ENCODE data around the gene METAP1D.

Gene METAP1D

GRCh38 chr2:172081221-172082022 is 81.7 kb downstream of the METAP1D start:
- DNase-seq, result no peak

DNA sequence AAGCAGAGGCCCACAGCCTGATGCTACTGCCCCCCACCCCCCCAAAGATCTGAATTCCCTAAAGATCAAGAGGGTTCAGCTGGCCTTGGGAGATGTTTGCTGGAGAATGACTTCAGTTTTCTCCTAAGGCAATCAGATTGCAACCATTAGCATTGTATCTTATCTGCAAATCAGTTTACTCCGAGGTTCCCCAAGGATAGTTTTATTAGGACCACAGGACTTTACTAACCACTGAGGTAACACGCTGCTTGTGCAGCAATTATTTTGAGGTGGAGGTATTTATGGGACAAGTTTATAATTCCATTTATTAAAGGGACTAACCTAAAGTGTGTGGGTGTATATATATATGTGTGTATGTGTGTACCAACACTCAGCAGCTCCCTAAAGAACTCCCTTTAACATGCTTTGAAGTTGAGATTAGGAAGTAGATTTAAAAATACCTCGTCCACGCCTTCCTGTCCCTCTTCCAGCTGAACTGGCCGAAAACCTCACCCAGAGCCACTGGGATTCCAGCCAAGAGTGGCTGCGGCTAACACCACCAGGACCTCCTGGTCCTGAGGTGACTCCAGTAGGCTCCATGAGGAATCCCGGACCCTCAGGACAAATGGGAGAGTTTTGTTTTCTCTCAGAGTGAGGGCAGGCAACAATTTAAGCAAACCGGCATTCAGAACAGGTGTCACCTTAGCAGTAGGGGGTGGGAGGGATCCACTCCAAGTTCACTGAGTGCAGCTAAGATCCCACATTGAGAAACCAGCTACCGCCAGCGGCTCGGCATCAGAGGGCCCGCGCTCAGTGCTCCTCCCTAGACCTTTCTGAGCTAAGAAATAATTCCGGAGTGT is 82.6 kb downstream of the METAP1D start:
- DNase-seq, result no peak

DNA sequence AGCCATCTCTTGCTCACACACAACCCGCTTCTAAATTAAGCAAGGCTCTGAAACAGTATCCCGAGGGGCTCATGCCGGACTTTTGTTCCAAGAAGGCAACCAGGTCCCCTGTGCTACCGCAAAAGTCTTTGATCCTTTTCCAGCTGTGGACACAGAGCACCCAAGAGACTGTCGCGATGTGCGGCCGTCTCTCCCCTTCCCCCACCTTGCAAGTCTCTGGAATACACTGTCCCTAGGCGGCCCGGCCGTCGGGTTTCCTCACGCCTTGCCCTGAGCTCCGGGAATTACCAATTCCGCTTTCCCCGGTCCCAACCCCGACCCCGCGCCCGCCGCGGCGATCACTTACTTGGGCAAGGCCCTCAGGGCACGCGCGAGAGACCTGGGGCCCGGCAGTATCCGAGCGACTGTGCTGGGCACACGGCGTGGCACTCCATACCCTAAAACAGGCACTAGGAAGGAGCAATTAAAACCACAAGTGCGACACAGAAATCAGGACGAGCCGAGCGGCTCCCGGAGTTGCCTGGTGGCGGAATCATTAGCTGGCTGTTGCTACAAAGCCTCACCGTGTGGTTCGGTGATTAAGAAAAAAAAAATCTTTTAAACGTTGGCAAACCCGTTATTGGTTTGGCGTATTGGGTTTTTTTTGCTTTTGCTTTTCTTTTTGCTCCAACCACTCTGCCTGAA is 83.3 kb downstream of the METAP1D start:
- DNase-seq, result no peak

DNA sequence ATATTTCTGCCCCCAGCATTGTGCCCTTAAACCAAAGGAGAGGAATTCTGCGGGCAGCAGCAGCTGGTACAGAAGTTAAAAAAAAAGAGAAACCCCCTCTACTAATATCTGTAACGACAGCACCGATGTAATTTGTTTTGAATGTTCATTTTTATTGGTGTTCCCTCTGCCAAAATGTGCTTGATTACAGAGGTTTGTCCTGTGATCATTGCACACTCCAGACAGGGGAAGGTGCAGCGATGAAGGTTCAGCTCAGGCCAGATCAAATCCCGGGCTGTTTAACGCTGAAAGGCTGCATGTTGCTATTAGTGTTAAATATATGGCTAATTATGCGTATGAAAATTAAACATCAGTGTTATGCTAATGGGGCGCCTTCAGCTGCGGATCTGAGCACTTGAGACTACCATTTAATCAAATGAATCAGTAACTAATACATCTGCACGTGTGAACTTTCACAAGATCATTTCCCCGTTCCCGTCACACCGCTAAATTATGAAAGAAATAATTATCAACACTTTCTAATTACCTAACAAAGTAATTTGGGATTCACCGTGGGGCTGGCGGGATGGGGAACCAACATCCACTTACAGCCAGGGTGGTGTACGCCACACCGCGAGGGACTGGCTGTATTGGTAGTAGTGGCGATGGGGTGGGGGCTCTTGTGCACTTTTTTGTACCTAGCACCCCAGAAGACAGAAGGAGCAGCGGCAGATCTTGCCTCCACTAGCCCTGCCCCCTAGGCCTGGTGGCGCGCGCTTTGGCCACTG is 84.1 kb downstream of the METAP1D start:
- no peak for DNase-seq

DNA sequence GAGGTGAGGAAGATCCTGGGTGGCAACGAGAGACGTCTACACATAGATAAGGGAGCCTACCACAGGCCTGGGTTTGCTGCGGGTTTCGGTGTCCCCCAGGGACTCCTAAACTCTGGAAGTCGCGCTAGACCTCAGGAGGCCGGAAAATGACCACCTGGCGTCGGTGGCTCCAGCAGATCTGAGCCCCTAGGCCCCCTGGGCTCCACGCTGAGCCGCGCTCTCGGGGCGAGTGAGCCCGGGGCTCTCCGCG is 84.6 kb downstream of the METAP1D start:
- DNase-seq, result no peak

- DNase-seq, result no peak
These were observed 85.1 kb downstream of the METAP1D start for GRCh38 chr2:172084645-172085459.

DNA sequence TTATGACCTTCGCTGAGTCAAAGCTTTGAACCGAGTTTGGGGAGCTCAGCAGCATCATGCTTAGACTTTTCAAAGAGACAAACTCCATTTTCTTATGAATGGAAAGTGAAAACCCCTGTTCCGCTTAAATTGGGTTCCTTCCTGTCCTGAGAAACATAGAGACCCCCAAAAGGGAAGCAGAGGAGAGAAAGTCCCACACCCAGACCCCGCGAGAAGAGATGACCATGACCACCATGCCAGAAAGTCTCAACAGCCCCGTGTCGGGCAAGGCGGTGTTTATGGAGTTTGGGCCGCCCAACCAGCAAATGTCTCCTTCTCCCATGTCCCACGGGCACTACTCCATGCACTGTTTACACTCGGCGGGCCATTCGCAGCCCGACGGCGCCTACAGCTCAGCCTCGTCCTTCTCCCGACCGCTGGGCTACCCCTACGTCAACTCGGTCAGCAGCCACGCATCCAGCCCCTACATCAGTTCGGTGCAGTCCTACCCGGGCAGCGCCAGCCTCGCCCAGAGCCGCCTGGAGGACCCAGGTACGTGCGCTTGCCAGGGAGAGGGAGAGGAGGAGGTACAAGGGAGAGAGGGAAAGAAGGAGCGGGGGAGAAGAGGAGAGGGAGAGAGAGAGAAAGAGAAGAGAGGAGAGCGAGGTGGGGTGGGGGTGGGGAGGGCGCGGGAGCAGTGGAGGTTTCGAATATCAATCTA is 85.9 kb downstream of the METAP1D start, which contains the start of gene DLX1:
DLX1 (plus strand) TSS at position 48 of the 700 bp plus-strand sequence; CDS start at position 219, 171 bp downstream.
- DNase-seq, result no peak

DNA sequence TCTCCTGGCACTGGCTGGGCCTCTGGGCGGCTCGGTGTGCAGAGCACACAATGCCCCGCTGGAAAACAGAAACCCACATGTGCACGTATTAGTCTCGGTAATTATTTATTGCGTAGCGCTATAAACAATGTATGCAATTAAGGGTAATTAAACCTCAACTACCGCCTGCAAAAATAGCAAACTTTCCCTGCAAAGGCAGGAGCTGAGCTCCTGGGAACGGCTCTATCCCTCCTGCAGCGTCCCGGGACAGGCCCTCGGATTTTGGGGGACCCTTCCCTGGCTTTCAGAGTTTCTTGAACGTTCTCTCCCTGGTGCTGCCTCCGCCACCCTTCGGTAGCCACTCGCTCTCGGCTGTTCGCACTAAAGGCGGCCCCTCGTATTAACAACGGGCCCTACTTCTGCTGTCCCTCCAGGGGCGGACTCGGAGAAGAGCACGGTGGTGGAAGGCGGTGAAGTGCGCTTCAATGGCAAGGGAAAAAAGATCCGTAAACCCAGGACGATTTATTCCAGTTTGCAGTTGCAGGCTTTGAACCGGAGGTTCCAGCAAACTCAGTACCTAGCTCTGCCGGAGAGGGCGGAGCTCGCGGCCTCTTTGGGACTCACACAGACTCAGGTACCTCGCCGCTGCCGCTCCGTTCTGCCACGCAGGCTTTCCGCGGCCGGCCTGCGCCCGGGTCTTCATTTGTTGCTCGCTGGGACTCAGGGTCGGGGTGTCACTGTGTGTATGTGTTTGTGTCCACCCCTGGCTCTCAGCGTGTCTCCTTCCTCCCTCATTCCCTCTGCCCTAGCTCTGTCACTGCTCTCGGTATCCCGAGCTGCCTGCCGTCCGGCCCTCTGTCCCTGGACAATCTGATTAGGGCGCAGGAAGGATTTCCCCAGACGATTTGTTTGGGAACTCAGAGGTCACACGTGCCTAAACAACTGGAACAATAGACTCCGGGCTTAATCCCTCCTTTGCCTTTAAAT is 86.8 kb downstream of the METAP1D start:
- DNase-seq, result peak; percentile 47

- no peak for DNase-seq
These were observed 87.5 kb downstream of the METAP1D start for GRCh38 chr2:172087207-172087779.

DNA sequence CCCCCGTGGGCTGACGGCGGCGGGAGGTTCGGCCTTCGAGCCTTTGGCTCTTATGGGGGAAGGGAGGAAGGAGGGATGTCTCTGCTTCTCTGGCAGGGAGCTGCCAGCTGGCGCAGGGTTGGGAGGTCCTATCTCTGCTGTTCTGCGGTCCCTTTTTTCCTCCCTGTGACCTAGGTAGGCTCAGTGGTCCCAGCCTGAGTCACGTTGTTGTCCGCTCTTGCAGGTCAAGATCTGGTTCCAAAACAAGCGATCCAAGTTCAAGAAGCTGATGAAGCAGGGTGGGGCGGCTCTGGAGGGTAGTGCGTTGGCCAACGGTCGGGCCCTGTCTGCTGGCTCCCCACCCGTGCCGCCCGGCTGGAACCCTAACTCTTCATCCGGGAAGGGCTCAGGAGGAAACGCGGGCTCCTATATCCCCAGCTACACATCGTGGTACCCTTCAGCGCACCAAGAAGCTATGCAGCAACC is 88.1 kb downstream of the METAP1D start:
- no peak for DNase-seq

GRCh38 chr2:172088245-172089004 is 88.7 kb downstream of the METAP1D start:
- DNase-seq, result no peak

- DNase-seq, result no peak
These were observed 89.3 kb downstream of the METAP1D start for GRCh38 chr2:172089005-172089504.

- no peak for DNase-seq
These were observed 89.9 kb downstream of the METAP1D start for GRCh38 chr2:172089633-172090032.

- no peak for DNase-seq
These were observed 90.5 kb downstream of the METAP1D start for GRCh38 chr2:172090044-172090961.

DNA sequence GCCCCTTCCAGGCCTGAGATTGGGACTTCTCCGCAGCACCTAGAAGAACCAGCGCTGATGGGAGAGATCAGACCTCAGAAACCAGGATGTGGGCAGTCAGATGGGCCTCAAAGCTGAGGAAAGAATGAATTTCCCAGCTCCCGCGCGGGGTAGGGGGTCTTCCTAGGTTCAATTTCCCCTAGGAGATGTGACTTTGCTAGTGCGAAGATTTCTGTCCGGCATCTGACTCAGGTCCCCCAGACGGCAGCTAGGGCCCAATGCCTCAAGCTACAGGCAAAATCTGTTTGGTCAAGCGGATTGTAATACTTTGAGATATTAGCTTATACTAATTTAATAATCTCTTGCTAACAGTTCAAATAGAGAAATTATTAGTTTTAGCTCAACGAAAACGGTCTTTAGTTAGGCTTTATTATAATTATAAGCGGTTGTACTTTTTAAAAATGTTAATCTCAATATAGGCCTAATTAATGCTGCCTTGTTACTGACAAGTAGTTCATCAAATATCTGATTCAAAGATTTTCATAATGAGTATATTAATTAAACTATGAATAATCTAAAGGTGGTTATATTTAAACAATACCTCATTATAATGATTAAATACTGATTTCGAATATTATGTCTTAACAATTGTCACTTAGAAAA is 91.4 kb downstream of the METAP1D start:
- no peak for DNase-seq

GRCh38 chr2:172091761-172092566 is 92.2 kb downstream of the METAP1D start:
- DNase-seq, result no peak

Data from effector CD4-positive, alpha-beta T cell (primary cell).